Neuronal stem cell (in vitro differentiated cells): ENCODE measurements around the gene NUP98.

Experiments used
- DNase-seq: peaks from one replicate; pipeline ENCODE4 v3.0.0-alpha.2; 2013; ENCODE audit warnings: low spot score
- H2AFZ ChIP-seq: one replicate; pipeline ENCODE4 v1.6.1; 2013; ENCODE audit warnings: mild to moderate bottlenecking, low read length, inconsistent platforms
- H2AK5ac ChIP-seq: 2 replicates; pipeline ENCODE4 v1.6.1; 2013; ENCODE audit warnings: low read depth, mild to moderate bottlenecking, inconsistent platforms, low read length, moderate library complexity, mixed read lengths
- H2BK120ac ChIP-seq: 2 replicates; pipeline ENCODE4 v1.6.1; 2013; ENCODE audit warnings: low read depth, mild to moderate bottlenecking, inconsistent platforms, low read length, moderate library complexity, mixed read lengths
- H2BK12ac ChIP-seq: one replicate; pipeline ENCODE4 v1.6.1; 2013; ENCODE audit warnings: low read length, inconsistent platforms
- H2BK15ac ChIP-seq: 2 replicates; pipeline ENCODE4 v1.6.1; 2013; ENCODE audit warnings: mild to moderate bottlenecking, low read length, inconsistent platforms, mixed read lengths
- H2BK5ac ChIP-seq: one replicate; pipeline ENCODE4 v1.6.1; 2013; ENCODE audit warnings: inconsistent platforms, mild to moderate bottlenecking, low read length, moderate library complexity
- H3K14ac ChIP-seq: one replicate; pipeline ENCODE4 v1.6.1; 2013; ENCODE audit warnings: low read length, inconsistent platforms
- H3K18ac ChIP-seq: 2 replicates; pipeline ENCODE4 v1.6.1; 2013; ENCODE audit warnings: low read length, inconsistent platforms
- H3K23ac ChIP-seq: 2 replicates; pipeline ENCODE4 v1.6.1; 2013; ENCODE audit warnings: low read depth, mild to moderate bottlenecking, mixed read lengths, low read length, inconsistent platforms; ENCODE audit not compliant: poor library complexity
- H3K27ac ChIP-seq: replicated peaks from 3 replicates; pipeline ENCODE4 v1.5.1; 2013; ENCODE audit warnings: low read length, inconsistent platforms
- H3K27me3 ChIP-seq, 3 experiments: 2 replicates each; pipeline ENCODE4 v1.6.1; 2013; ENCODE audit warnings: low read length in 3 of 3, mild to moderate bottlenecking in 2 of 3, inconsistent platforms in 1 of 3, low read depth in 1 of 3, mixed read lengths in 1 of 3, moderate library complexity in 1 of 3; ENCODE audit not compliant: control insufficient read depth in 3 of 3, insufficient read depth in 3 of 3
- H3K36me3 ChIP-seq, 2 donors: replicated peaks in 1 of 2; 2 replicates each; pipeline ENCODE4 v1.6.1; 2013; ENCODE audit warnings: low read length in 2 of 2; ENCODE audit not compliant: control insufficient read depth in 2 of 2, insufficient read depth in 2 of 2
- H3K4ac ChIP-seq: 2 replicates; pipeline ENCODE4 v1.6.1; 2013; ENCODE audit warnings: inconsistent platforms, mild to moderate bottlenecking, low read length, moderate library complexity
- H3K4me1 ChIP-seq, 2 donors: 1 replicate in 1 of 2; 2 replicates in 1 of 2; pipeline ENCODE4 v1.6.1; 2013; ENCODE audit warnings: low read length in 2 of 2, low read depth in 1 of 2; ENCODE audit not compliant: control insufficient read depth in 2 of 2, insufficient read depth in 1 of 2
- H3K4me2 ChIP-seq: one replicate; pipeline ENCODE4 v1.6.1; 2013; ENCODE audit warnings: mild to moderate bottlenecking, low read length, inconsistent platforms; ENCODE audit not compliant: insufficient read depth, poor library complexity, severe bottlenecking
- H3K4me3 ChIP-seq, 2 donors: 2 replicates each; pipeline ENCODE4 v1.5.1; 2013; ENCODE audit warnings: low read length in 2 of 2, mild to moderate bottlenecking in 2 of 2, inconsistent platforms in 1 of 2, moderate library complexity in 1 of 2
- H3K79me1 ChIP-seq: one replicate; pipeline ENCODE4 v1.6.1; 2013; ENCODE audit warnings: low read depth, mild to moderate bottlenecking, inconsistent platforms, low read length, moderate library complexity
- H3K9ac ChIP-seq: one replicate; pipeline ENCODE4 v1.6.1; 2013; ENCODE audit warnings: mild to moderate bottlenecking, low read depth, low read length, inconsistent platforms; ENCODE audit not compliant: poor library complexity
- H3K9me3 ChIP-seq, 2 donors: replicated peaks in 1 of 2; 2 replicates each; pipeline versions ENCODE3 to v1.6.1; 2013; ENCODE audit warnings: low read length in 2 of 2, mild to moderate bottlenecking in 2 of 2, inconsistent platforms in 1 of 2, low read depth in 1 of 2, mixed read lengths in 1 of 2, moderate library complexity in 1 of 2; ENCODE audit not compliant: control insufficient read depth in 2 of 2, insufficient read depth in 1 of 2
- H4K8ac ChIP-seq: one replicate; pipeline ENCODE4 v1.6.1; 2013; ENCODE audit warnings: low read depth, mild to moderate bottlenecking, inconsistent platforms, low read length, moderate library complexity
- H4K91ac ChIP-seq: one replicate; pipeline ENCODE4 v1.6.1; 2013; ENCODE audit warnings: low read length, low read depth, mild to moderate bottlenecking, inconsistent platforms; ENCODE audit not compliant: poor library complexity
- WGBS, 2 donors: extraction: QIAGEN DNeasy Blood & Tissue Kit; methylation state at CpG; one replicate each; pipeline ENCODE4 v1.1.7; 2013; ENCODE audit warnings: missing lambda C conversion rate in 2 of 2, mixed read lengths in 1 of 2; ENCODE audit not compliant: insufficient read length in 2 of 2, insufficient replicate concordance in 1 of 2; ENCODE audit errors: extremely low coverage in 2 of 2; 5-methylcytosine and 5-hydroxymethylcytosine counted together

Gene NUP98

GRCh38 chr11:3803726-3804495 lies 6.6 kb upstream of the NUP98 start:
- H3K27ac ChIP-seq, result no peak overlapping the region

GRCh38 chr11:3802011-3802790 lies 4.8 kb upstream of the NUP98 start:
- Histone ChIP-seq H3K27ac (no peak overlapping the region), H4K8ac (no peak overlapping the region), H3K4me1 (peaks cover 0 to 3% of the 10 kb centered on the region in 2 donors), H2AK5ac (no peak overlapping the region), H2BK120ac (no peak overlapping the region), H2BK15ac (no peak overlapping the region), H3K4me3 (no peak overlapping the region), H3K18ac (no peak overlapping the region), H3K23ac (no peak overlapping the region), H3K14ac (no peak overlapping the region), H2AFZ (no peak overlapping the region), H3K4me2 (no peak overlapping the region), H2BK12ac (no peak overlapping the region), H3K9me3 (no peaks in the 10 kb centered on the region), H3K79me1 (peaks cover 1% of the 10 kb centered on the region), H3K4ac (no peak overlapping the region), H3K27me3 (no peaks in the 10 kb centered on the region), H3K36me3 (no peaks in the 10 kb centered on the region), H4K91ac (no peak overlapping the region), H2BK5ac (no peak overlapping the region), H3K9ac (no peak overlapping the region)
- WGBS, 2 donors, result no CpG with 5 or more reads among the region's 4 CpGs
- no peak for DNase-seq

More at GRCh38 chr11:3803726-3804495, 6.6 kb upstream of the NUP98 start:
- H3K9ac ChIP-seq, result no peak overlapping the region
- H4K91ac ChIP-seq, result no peak overlapping the region
- H3K27me3 ChIP-seq, result no peaks in the 10 kb centered on the region
- no peak overlapping the region for H3K4me3 ChIP-seq
- H3K9me3 ChIP-seq, result no peaks in the 10 kb centered on the region
- H3K14ac ChIP-seq, result no peak overlapping the region
- H2BK15ac ChIP-seq, result no peak overlapping the region
- H3K79me1 ChIP-seq, result peaks cover 4% of the 10 kb centered on the region
- H4K8ac ChIP-seq, result no peak overlapping the region
- H2BK5ac ChIP-seq, result no peak overlapping the region
- no peak overlapping the region for H3K18ac ChIP-seq
- H3K23ac ChIP-seq, result no peak overlapping the region
- WGBS, 2 donors, result no CpG with 5 or more reads among the region's 11 CpGs
- H2BK12ac ChIP-seq, result no peak overlapping the region
- no peak overlapping the region for H3K4me2 ChIP-seq
- H2BK120ac ChIP-seq, result no peak overlapping the region
- no peak for DNase-seq
- H2AK5ac ChIP-seq, result no peak overlapping the region
- H3K36me3 ChIP-seq, result no peaks in the 10 kb centered on the region
- no peak overlapping the region for H2AFZ ChIP-seq
- H3K4ac ChIP-seq, result no peak overlapping the region
- peaks cover 0 to 7% of the 10 kb centered on the region in 2 donors for H3K4me1 ChIP-seq

- no peak overlapping the region for H3K4ac ChIP-seq
These were observed 2.5 kb upstream of the NUP98 start for GRCh38 chr11:3799873-3800272.

GRCh38 chr11:3799143-3799542 lies 1.8 kb upstream of the NUP98 start:
- Histone ChIP-seq H3K9ac (no peak overlapping the region), H3K23ac (no peak overlapping the region), H3K18ac (no peak overlapping the region), H3K36me3 (peaks cover 3 to 18% of the 10 kb centered on the region in 2 donors), H4K8ac (no peak overlapping the region), H2BK120ac (no peak overlapping the region), H3K14ac (no peak overlapping the region), H2AFZ (no peak overlapping the region), H2AK5ac (no peak overlapping the region), H3K9me3 (no peaks in the 10 kb centered on the region), H2BK5ac (no peak overlapping the region), H3K27me3 (no peaks in the 10 kb centered on the region), H3K4me1 (peaks cover 6 to 10% of the 10 kb centered on the region in 2 donors), H3K4me2 (no peak overlapping the region), H3K27ac (no peak overlapping the region), H2BK15ac (no peak overlapping the region), H2BK12ac (no peak overlapping the region), H3K4ac (no peak overlapping the region), H3K4me3 (no peak overlapping the region), H3K79me1 (peaks cover 6% of the 10 kb centered on the region), H4K91ac (no peak overlapping the region)
- no CpG with 5 or more reads among the region's 9 CpGs for WGBS, 2 donors
- no peak for DNase-seq

More at GRCh38 chr11:3799873-3800272, 2.5 kb upstream of the NUP98 start:
- H3K9ac ChIP-seq, result no peak overlapping the region
- H4K8ac ChIP-seq, result no peak overlapping the region
- H3K23ac ChIP-seq, result no peak overlapping the region
- no peak overlapping the region for H3K4me3 ChIP-seq
- no peaks in the 10 kb centered on the region for H3K27me3 ChIP-seq
- WGBS, 2 donors, result no CpG with 5 or more reads among the region's 5 CpGs
- H3K14ac ChIP-seq, result no peak overlapping the region
- no peak overlapping the region for H2AFZ ChIP-seq
- no peak overlapping the region for H3K4me2 ChIP-seq
- DNase-seq, result no peak
- no peak overlapping the region for H2BK15ac ChIP-seq
- no peak overlapping the region for H3K27ac ChIP-seq
- no peak overlapping the region for H2BK12ac ChIP-seq
- peaks cover 0 to 10% of the 10 kb centered on the region in 2 donors for H3K36me3 ChIP-seq
- H3K79me1 ChIP-seq, result peaks cover 6% of the 10 kb centered on the region
- peaks cover 6 to 10% of the 10 kb centered on the region in 2 donors for H3K4me1 ChIP-seq
- no peak overlapping the region for H3K18ac ChIP-seq
- H3K9me3 ChIP-seq, result no peaks in the 10 kb centered on the region
- no peak overlapping the region for H2BK5ac ChIP-seq
- H2BK120ac ChIP-seq, result no peak overlapping the region
- no peak overlapping the region for H4K91ac ChIP-seq
- H2AK5ac ChIP-seq, result no peak overlapping the region
